Natural killer cell (primary cell): ENCODE data around the gene STARD9. TPM values are rescaled to one million over a fixed set of nuclear protein-coding genes. Genes with fewer than 3 reads are reported as not detected.
"Not testable (repeated sequence)": the region's sequence is repeated elsewhere in the genome, so short reads cannot be mapped to it uniquely, and the experiment has no call there.

Experiments used
- ATAC-seq, 3 donors: fragments of 150-1000 bp in 2 of 3; fragments of 200-7000 bp in 1 of 3; cut with Tn5 transposase; 1 replicate in 1 of 3; 2 replicates in 2 of 3; pipeline ENCODE4 v1.10.0; 2021; ENCODE audit warnings: mild to moderate bottlenecking in 2 of 3, moderate library complexity in 2 of 3
- DNase-seq, 2 donors: peaks; one replicate each; pipeline versions ENCODE4 v3.0.0 to v3.0.0-alpha.2; 2013 to 2021; ENCODE audit warnings: mixed read lengths in 1 of 2
- H3K27ac ChIP-seq: one replicate; pipeline ENCODE4 v1.5.1; 2013; ENCODE audit warnings: mild to moderate bottlenecking, low read length
- H3K27me3 ChIP-seq: one replicate; pipeline ENCODE4 v1.6.1; 2013; ENCODE audit warnings: low read length; ENCODE audit not compliant: control insufficient read depth, insufficient read depth
- H3K36me3 ChIP-seq: one replicate; pipeline ENCODE4 v1.6.1; 2013; ENCODE audit warnings: low read length; ENCODE audit not compliant: control insufficient read depth, insufficient read depth
- H3K4me1 ChIP-seq: one replicate; pipeline ENCODE4 v1.6.1; 2013; ENCODE audit warnings: low read length; ENCODE audit not compliant: control insufficient read depth, insufficient read depth
- H3K4me3 ChIP-seq: one replicate; pipeline ENCODE4 v1.5.1; 2013; ENCODE audit warnings: low read length
- H3K9me3 ChIP-seq: one replicate; pipeline ENCODE4 v1.6.1; 2013; ENCODE audit warnings: low read length; ENCODE audit not compliant: control insufficient read depth, insufficient read depth
- H3K27ac Mint-ChIP-seq, 2 donors: one replicate each; pipeline ENCODE4 v1.8.0; 2022; ENCODE audit warnings: mild to moderate bottlenecking in 2 of 2, mixed read lengths in 2 of 2, moderate library complexity in 1 of 2
- H3K27me3 Mint-ChIP-seq, 2 donors: one replicate each; pipeline ENCODE4 v1.8.0; 2022; ENCODE audit warnings: low read depth in 2 of 2, mixed read lengths in 2 of 2
- H3K36me3 Mint-ChIP-seq: one replicate; pipeline ENCODE4 v1.8.0; 2022; ENCODE audit warnings: mixed read lengths
- H3K4me1 Mint-ChIP-seq, 2 donors: one replicate each; pipeline ENCODE4 v1.8.0; 2022; ENCODE audit warnings: mixed read lengths in 2 of 2
- H3K4me3 Mint-ChIP-seq: one replicate; pipeline ENCODE4 v1.8.0; 2022; ENCODE audit warnings: mild to moderate bottlenecking, moderate library complexity, mixed read lengths
- H3K9me3 Mint-ChIP-seq, 2 donors: one replicate each; pipeline ENCODE4 v1.8.0; 2022; ENCODE audit warnings: mixed read lengths in 2 of 2
- CTCF ChIP-seq: fragments of 200-600 bp; IDR thresholded peaks from one replicate; pipeline ENCODE4 v1.8.0; 2022; ENCODE audit warnings: antibody characterized with exemption
- WGBS: methylation state at CpG from one replicate; pipeline ENCODE4 v1.1.7; 2013; ENCODE audit warnings: missing lambda C conversion rate; ENCODE audit not compliant: insufficient coverage; 5-methylcytosine and 5-hydroxymethylcytosine counted together
- intact Hi-C: fragments of 100-400 bp; cut with micrococcal nuclease; formaldehyde crosslinking; loops from one replicate; pipeline ENCODE4 v1.14.2; 2022
- total RNA-seq, 4 donors: library from RNA; stranded (reverse); fragments of 120-200 nt in 1 of 4; gene quantifications; one replicate each; pipeline versions ENCODE4 v1.2.3 to v1.2.4, GENCODE V29; 2013 to 2022

Gene STARD9
- total RNA-seq, 3 donors from 2014 or later (not counting 1 experiment from before 2014, with no cell fraction given), result 20.0 to 22.5 (median 20.1) TPM

GRCh38 chr15:42549032-42549491, 26.3 kb upstream of the STARD9 start:
- Histone ChIP-seq H3K4me3 (peak overlapping the region; percentile 96), H3K27me3 (no peaks in the 10 kb centered on the region), H3K36me3 (peaks cover 8% of the 10 kb centered on the region), H3K9me3 (no peaks in the 10 kb centered on the region), H3K27ac (peak overlapping the region; percentile 84), H3K4me1 (peaks cover 23% of the 10 kb centered on the region)
- Mint-ChIP-seq H3K4me3 (peak overlapping the region; percentile 99), H3K27me3 (no peaks in the 10 kb centered on the region), H3K4me1 (peaks cover 36 to 37% of the 10 kb centered on the region in 2 donors), H3K36me3 (no peaks in the 10 kb centered on the region), H3K9me3 (no peaks in the 10 kb centered on the region), H3K27ac (peak overlapping the region; percentile 94 to 96)
- ATAC-seq, result peak; percentile 46 to 64 (median 49)
- peak in 1 of 2 donors; percentile 57 for DNase-seq
- no peak for TF ChIP-seq CTCF
- intact Hi-C loops, result loop anchor here (2.0 to 5.0 kb wide), 4 partner anchors 26 to 102 kb away; partner anchors contain the start of genes SNAP23 and STARD9
- 0% methylated on average over 12 of the region's 15 CpGs for WGBS

GRCh38 chr15:42549741-42550392, 25.5 kb upstream of the STARD9 start:
- no peaks in the 10 kb centered on the region for H3K9me3 ChIP-seq
- H3K4me1 ChIP-seq, result peaks cover 23% of the 10 kb centered on the region
- intact Hi-C loops, result loop anchor here (2.0 to 5.0 kb wide), 4 partner anchors 25 to 101 kb away; partner anchors contain the start of genes SNAP23 and STARD9
- H3K4me3 Mint-ChIP-seq, result peak overlapping the region; percentile 99
- H3K27me3 Mint-ChIP-seq, result no peaks in the 10 kb centered on the region
- no peaks in the 10 kb centered on the region for H3K36me3 Mint-ChIP-seq
- no peak for ATAC-seq
- H3K9me3 Mint-ChIP-seq, result no peaks in the 10 kb centered on the region
- H3K27ac Mint-ChIP-seq, result peak overlapping the region in 1 of 2 donors; percentile 94
- no peak for DNase-seq
- peaks cover 4% of the 10 kb centered on the region for H3K36me3 ChIP-seq
- no peak overlapping the region for H3K4me3 ChIP-seq
- H3K27ac ChIP-seq, result no peak overlapping the region
- H3K27me3 ChIP-seq, result no peaks in the 10 kb centered on the region
- peaks cover 36 to 37% of the 10 kb centered on the region in 2 donors for H3K4me1 Mint-ChIP-seq
- 75% methylated on average over 11 of the region's 12 CpGs for WGBS
- no peak for TF ChIP-seq CTCF

GRCh38 chr15:42553554-42553953, 21.9 kb upstream of the STARD9 start:
- 100% methylated on average over 1 of the region's 1 CpG for WGBS
- DNase-seq (no peak), ATAC-seq (no peak)
- H3K4me1 ChIP-seq, result peaks cover 12% of the 10 kb centered on the region
- intact Hi-C loops, result no loop called here
- Mint-ChIP-seq H3K27me3 (no peaks in the 10 kb centered on the region), H3K4me1 (peaks cover 12 to 14% of the 10 kb centered on the region in 2 donors), H3K4me3 (no peak overlapping the region), H3K27ac (peak overlapping the region in 1 of 2 donors; percentile 25), H3K36me3 (no peaks in the 10 kb centered on the region), H3K9me3 (no peaks in the 10 kb centered on the region)
- no peak for TF ChIP-seq CTCF
- no peaks in the 10 kb centered on the region for H3K27me3 ChIP-seq
- no peak overlapping the region for H3K4me3 ChIP-seq
- no peaks in the 10 kb centered on the region for H3K9me3 ChIP-seq
- no peaks in the 10 kb centered on the region for H3K36me3 ChIP-seq
- no peak overlapping the region for H3K27ac ChIP-seq

GRCh38 chr15:42556550-42557207, 18.7 kb upstream of the STARD9 start:
- DNase-seq, H3K4me3 Mint-ChIP-seq, intact Hi-C loops, H3K27me3 Mint-ChIP-seq, H3K4me1 ChIP-seq, H3K4me3 ChIP-seq, H3K9me3 ChIP-seq, H3K27me3 ChIP-seq, ATAC-seq, H3K27ac ChIP-seq, H3K27ac Mint-ChIP-seq, H3K36me3 Mint-ChIP-seq, H3K4me1 Mint-ChIP-seq, H3K9me3 Mint-ChIP-seq: not testable (repeated sequence)
- peaks cover 25% of the 10 kb centered on the region for H3K36me3 ChIP-seq
- WGBS, result 94% methylated on average over 8 of the region's 12 CpGs
